Sigmoid colon (tissue), 7 donors: ENCODE results near the gene VMAC. TPM values are rescaled to one million over a fixed set of nuclear protein-coding genes. Genes with fewer than 3 reads are reported as not detected.
A peak's percentile ranks its signal among the peaks of the same experiment; 100 is the strongest.

Experiments
- DNase-seq: peaks from one replicate; pipeline ENCODE4 v3.0.0-alpha.2; 2019
- H3K27ac ChIP-seq, 4 donors: fragments of 200-600 bp; sonication (generic); one replicate each; pipeline ENCODE4 v1.5.1; 2016 to 2019; ENCODE audit warnings: mild to moderate bottlenecking in 1 of 4
- H3K27me3 ChIP-seq, 3 donors: fragments of 200-600 bp; sonication (generic); one replicate each; pipeline ENCODE4 v1.5.1; 2019; ENCODE audit warnings: mild to moderate bottlenecking in 1 of 3
- H3K36me3 ChIP-seq, 4 donors: fragments of 200-600 bp; sonication (generic); one replicate each; pipeline ENCODE4 v1.5.1; 2016 to 2019
- H3K4me1 ChIP-seq, 4 donors: fragments of 200-600 bp; sonication (generic); one replicate each; pipeline ENCODE4 v1.5.1; 2017 to 2019
- H3K4me3 ChIP-seq, 4 donors: fragments of 200-600 bp; sonication (generic); one replicate each; pipeline ENCODE4 v1.5.1; 2017 to 2019; ENCODE audit warnings: mild to moderate bottlenecking in 2 of 4, moderate library complexity in 1 of 4
- H3K9me3 ChIP-seq, 4 donors: fragments of 200-600 bp in 3 of 4; sonication (generic) in 3 of 4; one replicate each; pipeline versions ENCODE4 v1.5.1 to v1.6.1; 2013 to 2019
- EP300 ChIP-seq, 4 donors: sonication (generic); formaldehyde crosslinking; IDR thresholded peaks; one replicate each; pipeline ENCODE4 v1.6.1; 2017; ENCODE audit warnings: antibody characterized with exemption in 4 of 4
- POLR2A ChIP-seq, 2 donors: fragments of 450-650 bp; IDR thresholded peaks; one replicate each; pipeline ENCODE4 v1.6.1; 2016; ENCODE audit warnings: antibody characterized with exemption in 2 of 2, mild to moderate bottlenecking in 2 of 2, moderate library complexity in 2 of 2
- POLR2AphosphoS5 ChIP-seq, 4 donors: sonication (generic); formaldehyde crosslinking; IDR thresholded peaks; one replicate each; pipeline ENCODE4 v1.6.1; 2017; ENCODE audit warnings: antibody characterized with exemption in 4 of 4
- WGBS, 2 donors: extraction: QIAGEN DNeasy Blood & Tissue Kit; methylation state at CpG; one replicate each; pipeline ENCODE4 v1.1.7; 2013; 5-methylcytosine and 5-hydroxymethylcytosine counted together
- intact Hi-C: fragments of 100-400 bp; cut with DNase I; formaldehyde crosslinking; loops from one replicate; pipeline ENCODE4 v1.15.1; 2023
- polyA plus RNA-seq, 3 donors: library from polyadenylated mRNA; stranded (reverse); fragments of 200-250 nt; gene quantifications; one replicate each; pipeline ENCODE4 v1.2.3, GENCODE V29; 2013
- total RNA-seq, 4 donors: library from RNA; depleted of rRNA; stranded (reverse); fragments of >200 nt; gene quantifications; one replicate each; pipeline ENCODE4 v1.1.0, GENCODE V29; 2016
- TF ChIP-seq, protein P1 (sequence below), 4 experiments: fragments of 450-650 bp in 3 of 4; fragments of 200-600 bp in 1 of 4; IDR thresholded peaks; one replicate each; pipeline ENCODE4 v1.5.1; 2016 to 2019; ENCODE audit warnings: antibody characterized with exemption in 4 of 4, mild to moderate bottlenecking in 3 of 4, moderate library complexity in 2 of 4
- donor health status: healthy with polysubstance abuse.
- donor health status: Bipolar disorder and iron deficiency.
- donor health status: healthy.

The VMAC gene
- total and polyA plus RNA-seq, 7 donors = 1.6 to 14.4 (median 6.4) TPM

DNA sequence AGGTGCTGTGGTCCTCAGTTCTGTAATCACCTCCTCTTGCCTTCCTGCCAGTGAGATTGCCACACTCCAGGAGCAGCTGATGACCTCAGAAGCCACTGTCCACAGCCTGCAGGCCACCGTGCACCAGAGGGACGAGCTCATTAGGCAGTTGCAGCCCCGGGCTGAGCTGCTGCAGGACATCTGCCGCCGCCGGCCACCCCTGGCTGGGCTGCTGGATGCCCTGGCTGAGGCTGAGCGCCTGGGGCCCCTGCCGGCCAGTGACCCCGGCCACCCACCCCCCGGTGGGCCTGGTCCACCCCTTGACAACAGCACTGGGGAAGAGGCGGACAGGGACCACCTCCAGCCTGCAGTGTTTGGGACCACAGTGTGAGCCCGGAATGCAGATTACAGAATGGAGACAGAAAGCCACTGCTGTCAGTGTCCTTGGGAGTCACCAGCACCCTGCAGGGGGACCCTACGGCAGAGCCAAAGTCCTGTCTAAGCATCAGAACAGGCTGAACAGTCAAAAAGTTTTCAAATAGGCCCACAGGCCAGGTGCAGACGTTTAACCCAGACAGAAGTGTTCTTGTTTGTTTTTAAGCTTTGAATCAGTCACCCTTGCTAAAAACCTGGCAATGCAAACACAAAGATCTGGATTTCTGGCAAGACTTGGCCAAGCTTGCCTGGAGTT is 4.2 kb downstream of the VMAC start:
- intact Hi-C loops = loop anchor here (5.0 kb wide), 1 partner anchor 33 kb away; no protein-coding TSS in a partner anchor

DNA sequence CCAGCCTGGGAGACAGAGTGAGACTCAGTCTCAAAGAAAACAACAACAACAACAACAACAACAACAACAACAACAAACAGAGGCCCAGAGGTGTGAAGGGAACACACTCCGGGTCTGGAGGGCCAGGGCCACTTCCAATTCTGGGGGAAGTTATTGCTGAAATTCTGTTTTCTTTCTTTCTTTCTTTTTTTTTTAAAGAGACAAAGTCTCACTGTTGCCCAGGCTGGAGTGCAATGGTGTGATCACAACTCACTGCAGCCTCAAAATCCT is 5.9 kb downstream of the VMAC start:
- H3K4me1 ChIP-seq = peaks cover 0 to 29% (median 26%) of the 10 kb centered on the region in 4 donors
- no peak overlapping the region for H3K27ac ChIP-seq
- no peaks in the 10 kb centered on the region for H3K27me3 ChIP-seq
- DNase-seq = no peak
- no peak overlapping the region for H3K4me3 ChIP-seq
- no peak for TF ChIP-seq POLR2AphosphoS5 (IDR thresholded peaks at IDR 0.05)
- no peak for TF ChIP-seq EP300 (IDR thresholded peaks at IDR 0.05)
- TF ChIP-seq, protein P1, sequence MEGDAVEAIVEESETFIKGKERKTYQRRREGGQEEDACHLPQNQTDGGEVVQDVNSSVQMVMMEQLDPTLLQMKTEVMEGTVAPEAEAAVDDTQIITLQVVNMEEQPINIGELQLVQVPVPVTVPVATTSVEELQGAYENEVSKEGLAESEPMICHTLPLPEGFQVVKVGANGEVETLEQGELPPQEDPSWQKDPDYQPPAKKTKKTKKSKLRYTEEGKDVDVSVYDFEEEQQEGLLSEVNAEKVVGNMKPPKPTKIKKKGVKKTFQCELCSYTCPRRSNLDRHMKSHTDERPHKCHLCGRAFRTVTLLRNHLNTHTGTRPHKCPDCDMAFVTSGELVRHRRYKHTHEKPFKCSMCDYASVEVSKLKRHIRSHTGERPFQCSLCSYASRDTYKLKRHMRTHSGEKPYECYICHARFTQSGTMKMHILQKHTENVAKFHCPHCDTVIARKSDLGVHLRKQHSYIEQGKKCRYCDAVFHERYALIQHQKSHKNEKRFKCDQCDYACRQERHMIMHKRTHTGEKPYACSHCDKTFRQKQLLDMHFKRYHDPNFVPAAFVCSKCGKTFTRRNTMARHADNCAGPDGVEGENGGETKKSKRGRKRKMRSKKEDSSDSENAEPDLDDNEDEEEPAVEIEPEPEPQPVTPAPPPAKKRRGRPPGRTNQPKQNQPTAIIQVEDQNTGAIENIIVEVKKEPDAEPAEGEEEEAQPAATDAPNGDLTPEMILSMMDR (IDR thresholded peaks at IDR 0.05) = no peak
- no peak for TF ChIP-seq POLR2A (IDR thresholded peaks at IDR 0.05)
- H3K9me3 ChIP-seq = no peaks in the 10 kb centered on the region
- 89 to 90% methylated on average over 1 of the region's 1 CpG for WGBS, 2 donors
- intact Hi-C loops = no loop called here
- H3K36me3 ChIP-seq = peaks cover 4 to 28% (median 10%) of the 10 kb centered on the region in 4 donors

More for the DNA sequence above, 4.2 kb downstream of the VMAC start:
- peaks cover 0 to 22% (median 17%) of the 10 kb centered on the region in 4 donors for H3K4me1 ChIP-seq
- no peak overlapping the region for H3K27ac ChIP-seq
- no peak for DNase-seq
- no peak overlapping the region for H3K4me3 ChIP-seq
- WGBS, 2 donors = 87 to 90% methylated on average over 14 of the region's 14 CpGs
- H3K9me3 ChIP-seq = no peaks in the 10 kb centered on the region
- peaks cover 0 to 17% (median 8%) of the 10 kb centered on the region in 4 donors for H3K36me3 ChIP-seq
- TF ChIP-seq POLR2AphosphoS5 (IDR thresholded peaks at IDR 0.05) (no peak), EP300 (IDR thresholded peaks at IDR 0.05) (no peak), POLR2A (IDR thresholded peaks at IDR 0.05) (no peak)
- TF ChIP-seq, protein P1 (IDR thresholded peaks at IDR 0.05) = no peak
- H3K27me3 ChIP-seq = no peaks in the 10 kb centered on the region

DNA sequence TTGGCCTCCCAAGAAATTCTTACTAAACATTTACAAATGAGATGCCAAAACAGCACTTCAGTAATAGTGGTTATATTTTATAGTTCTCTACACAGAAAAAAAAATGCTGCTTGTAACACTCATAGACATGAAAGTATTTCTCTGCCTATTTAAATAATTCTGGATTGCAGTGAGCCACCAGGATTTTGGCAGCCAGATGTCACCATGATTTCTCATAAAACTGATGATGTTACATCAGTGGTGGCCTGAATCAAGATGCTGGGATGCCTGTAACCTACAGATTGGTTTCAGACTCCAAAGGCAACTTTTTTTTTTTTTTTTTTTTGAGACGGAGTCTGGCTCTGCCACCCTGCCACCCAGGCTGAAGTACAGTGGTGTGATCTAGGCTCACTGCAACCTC is 6.7 kb downstream of the VMAC start:
- Histone ChIP-seq H3K27ac (peak overlapping the region in 1 of 4 donors; percentile 16), H3K4me1 (peaks cover 0 to 21% (median 20%) of the 10 kb centered on the region in 4 donors), H3K4me3 (no peak overlapping the region), H3K27me3 (no peaks in the 10 kb centered on the region), H3K36me3 (peaks cover 4 to 36% (median 17%) of the 10 kb centered on the region in 4 donors), H3K9me3 (no peaks in the 10 kb centered on the region)
- intact Hi-C loops = no loop called here
- WGBS, 2 donors = 67 to 97% methylated on average over 1 of the region's 1 CpG
- DNase-seq = no peak
- TF ChIP-seq POLR2AphosphoS5 (IDR thresholded peaks at IDR 0.05) (no peak), EP300 (IDR thresholded peaks at IDR 0.05) (no peak), POLR2A (IDR thresholded peaks at IDR 0.05) (no peak)
- TF ChIP-seq, protein P1 (IDR thresholded peaks at IDR 0.05) = no peak

DNA sequence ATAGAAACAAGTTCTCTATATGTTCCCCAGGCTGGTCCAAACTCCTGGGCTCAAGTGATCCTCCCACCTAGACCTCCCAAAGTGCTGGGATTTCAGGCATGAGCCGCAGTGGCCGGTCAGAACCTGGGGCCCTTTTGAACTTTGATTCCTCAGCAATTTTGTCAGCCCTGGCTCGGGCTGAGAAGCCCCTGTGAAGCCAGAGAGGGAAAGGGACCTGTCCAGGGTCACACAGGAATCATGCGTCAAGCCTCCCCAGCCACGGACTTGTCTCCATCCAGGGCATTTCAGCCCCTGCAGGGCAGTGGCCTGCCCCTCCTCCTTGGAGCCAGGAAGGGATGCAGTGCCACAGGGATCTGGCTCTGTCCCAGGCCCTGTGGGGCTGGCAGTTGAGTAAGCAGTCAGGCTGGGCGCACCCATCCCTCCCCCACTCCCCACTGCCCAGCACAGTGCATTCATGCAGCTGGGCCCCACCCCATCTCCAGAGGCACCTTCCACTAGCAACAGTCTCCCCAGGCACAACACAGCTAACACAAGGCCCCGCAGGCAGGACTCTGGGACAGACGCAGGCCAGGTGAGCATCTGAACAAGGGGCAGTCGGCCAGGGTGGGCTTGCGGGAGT is 9.2 kb downstream of the VMAC start, which contains the start of gene CAPS:
Gene CAPS, plus strand, starts transcription at position 516 of the 619 bp plus-strand sequence. CDS start 153 bp downstream, outside the sequence.
- 25 to 72% methylated on average over 10 of the region's 10 CpGs for WGBS, 2 donors
- peak in 2 of 4 donors; percentile 9 to 10 for TF ChIP-seq POLR2AphosphoS5 (IDR thresholded peaks at IDR 0.05)
- TF ChIP-seq, protein P1 (IDR thresholded peaks at IDR 0.05) = no peak
- peaks cover 27 to 58% (median 40%) of the 10 kb centered on the region in 4 donors for H3K36me3 ChIP-seq
- H3K4me1 ChIP-seq = peaks cover 0 to 21% (median 18%) of the 10 kb centered on the region in 4 donors
- H3K9me3 ChIP-seq = no peaks in the 10 kb centered on the region
- H3K27me3 ChIP-seq = no peaks in the 10 kb centered on the region
- H3K27ac ChIP-seq = peak within 1 kb of the TSS; percentile 43 to 78 (median 66)
- H3K4me3 ChIP-seq = no peak within 1 kb of the TSS
- intact Hi-C loops = no loop called here
- peak; percentile 86 for DNase-seq
